ENCODE results near the gene MMP14. TPM values are rescaled to one million over a fixed set of nuclear protein-coding genes. Genes with fewer than 3 reads are reported as not detected.
A peak's percentile ranks its signal among the peaks of the same experiment; 100 is the strongest.

The MMP14 gene
- total and polyA plus RNA-seq, 2 of the 13 experiments (the other 11 are each of a cell fraction or from before 2014, with no cell fraction given) = 5.2 to 9.8 TPM

DNA sequence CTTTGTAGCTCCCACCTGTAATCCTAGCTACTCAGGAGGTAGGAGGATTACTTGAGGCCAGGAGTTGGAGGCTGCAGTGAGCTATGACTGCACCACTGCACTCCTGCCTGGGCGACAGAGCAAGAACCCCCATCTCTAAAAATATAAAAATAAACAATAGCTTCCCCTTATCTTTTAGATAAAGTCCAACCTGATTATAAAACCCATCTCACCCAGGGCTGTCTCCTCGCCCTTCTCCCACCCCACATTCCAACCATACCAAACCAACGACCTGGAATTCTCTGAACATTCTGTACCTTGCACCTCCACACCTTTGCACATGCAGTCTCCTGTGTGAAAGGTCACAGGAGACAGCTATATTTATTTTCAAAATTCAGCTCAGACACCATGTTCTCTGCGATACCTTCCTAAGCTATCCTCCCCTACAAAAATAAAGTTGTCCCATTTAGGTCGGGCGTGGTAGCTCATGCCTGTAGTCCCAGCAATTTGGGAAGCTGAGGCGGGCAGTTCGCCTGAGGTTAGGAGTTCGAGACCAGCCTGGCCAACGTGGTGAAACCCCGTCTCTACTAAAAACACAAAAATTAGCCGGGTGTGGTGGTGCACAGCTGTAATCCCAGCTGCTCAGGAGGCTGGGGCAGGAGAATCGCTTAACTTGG, 28.8 kb upstream of the MMP14 start (continued):
- TF ChIP-seq MTF1 (CRISPR knock-in tag; IDR thresholded peaks at IDR 0.05) (no peak), MED13 (CRISPR knock-in tag; IDR thresholded peaks at IDR 0.05) (no peak), CBFB (CRISPR knock-in tag; IDR thresholded peaks at IDR 0.05) (peak; percentile 12; the same call in 1 of the 2 replicates), HNF4G (IDR thresholded peaks at IDR 0.05; ENCODE audit: borderline replicate concordance, low read depth, low read length) (peak; percentile 93), HNF4G (CRISPR knock-in tag; IDR thresholded peaks at IDR 0.05; ENCODE audit: borderline replicate concordance, low read depth) (no peak; the same call in 1 of the 2 replicates), ERF (CRISPR knock-in tag; IDR thresholded peaks at IDR 0.05) (no peak), ATF7 (IDR thresholded peaks at IDR 0.05) (no peak), ATF7 (CRISPR knock-in tag; IDR thresholded peaks at IDR 0.05) (no peak), SP4 (CRISPR knock-in tag; IDR thresholded peaks at IDR 0.05) (no peak), TBX2 (CRISPR knock-in tag; IDR thresholded peaks at IDR 0.05; ENCODE audit: borderline replicate concordance) (peak; percentile 82), FOXK2 (IDR thresholded peaks at IDR 0.05) (no peak), ZNF331 (CRISPR knock-in tag; IDR thresholded peaks at IDR 0.05) (peak; percentile 54), SALL1 (CRISPR knock-in tag; IDR thresholded peaks at IDR 0.05) (peak; percentile 93), ZNF496 (CRISPR knock-in tag; IDR thresholded peaks at IDR 0.05; ENCODE audit: insufficient replicate concordance) (no peak), GATA4 (IDR thresholded peaks at IDR 0.05; ENCODE audit: borderline replicate concordance, low read depth) (0 out of 2 replicates have a peak, but pooled peaks have one; percentile 62), ZBTB42 (CRISPR knock-in tag; IDR thresholded peaks at IDR 0.05) (no peak), FOXK1 (CRISPR knock-in tag; IDR thresholded peaks at IDR 0.05; ENCODE audit: borderline replicate concordance, low read depth) (no peak), FOXJ3 (CRISPR knock-in tag; IDR thresholded peaks at IDR 0.05; ENCODE audit: borderline replicate concordance) (peak; percentile 11; the same call in 1 of the 2 replicates), GLI4 (CRISPR knock-in tag; IDR thresholded peaks at IDR 0.05; ENCODE audit: borderline replicate concordance) (0 out of 2 replicates have a peak, but pooled peaks have one; percentile 17), ZBTB20 (CRISPR knock-in tag; IDR thresholded peaks at IDR 0.05; ENCODE audit: borderline replicate concordance, low read depth) (no peak), SIX4 (CRISPR knock-in tag; IDR thresholded peaks at IDR 0.05) (no peak), DPF2 (CRISPR knock-in tag; IDR thresholded peaks at IDR 0.05; ENCODE audit: borderline replicate concordance, low read depth) (0 out of 2 replicates have a peak, but pooled peaks have one; percentile 40), ZNF768 (CRISPR knock-in tag; IDR thresholded peaks at IDR 0.05) (0 out of 2 replicates have a peak, but pooled peaks have one; percentile 25)
- TF ChIP-seq, protein P1, sequence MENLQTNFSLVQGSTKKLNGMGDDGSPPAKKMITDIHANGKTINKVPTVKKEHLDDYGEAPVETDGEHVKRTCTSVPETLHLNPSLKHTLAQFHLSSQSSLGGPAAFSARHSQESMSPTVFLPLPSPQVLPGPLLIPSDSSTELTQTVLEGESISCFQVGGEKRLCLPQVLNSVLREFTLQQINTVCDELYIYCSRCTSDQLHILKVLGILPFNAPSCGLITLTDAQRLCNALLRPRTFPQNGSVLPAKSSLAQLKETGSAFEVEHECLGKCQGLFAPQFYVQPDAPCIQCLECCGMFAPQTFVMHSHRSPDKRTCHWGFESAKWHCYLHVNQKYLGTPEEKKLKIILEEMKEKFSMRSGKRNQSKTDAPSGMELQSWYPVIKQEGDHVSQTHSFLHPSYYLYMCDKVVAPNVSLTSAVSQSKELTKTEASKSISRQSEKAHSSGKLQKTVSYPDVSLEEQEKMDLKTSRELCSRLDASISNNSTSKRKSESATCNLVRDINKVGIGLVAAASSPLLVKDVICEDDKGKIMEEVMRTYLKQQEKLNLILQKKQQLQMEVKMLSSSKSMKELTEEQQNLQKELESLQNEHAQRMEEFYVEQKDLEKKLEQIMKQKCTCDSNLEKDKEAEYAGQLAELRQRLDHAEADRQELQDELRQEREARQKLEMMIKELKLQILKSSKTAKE (CRISPR knock-in tag; IDR thresholded peaks at IDR 0.05; ENCODE audit: borderline replicate concordance) = peak; percentile 57; the same call in 1 of the 2 replicates
- TF ChIP-seq, protein P2, sequence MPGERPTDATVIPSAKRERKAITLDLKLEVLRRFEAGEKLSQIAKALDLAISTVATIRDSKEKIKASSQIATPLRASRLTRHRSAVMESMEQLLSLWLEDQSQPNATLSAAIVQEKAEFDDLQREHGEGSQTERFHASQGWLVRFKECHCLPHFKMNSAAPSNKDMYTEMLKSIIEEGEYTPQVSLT (CRISPR knock-in tag; IDR thresholded peaks at IDR 0.05; ENCODE audit: borderline replicate concordance, low read depth) = no peak
- TF ChIP-seq, protein P3, sequence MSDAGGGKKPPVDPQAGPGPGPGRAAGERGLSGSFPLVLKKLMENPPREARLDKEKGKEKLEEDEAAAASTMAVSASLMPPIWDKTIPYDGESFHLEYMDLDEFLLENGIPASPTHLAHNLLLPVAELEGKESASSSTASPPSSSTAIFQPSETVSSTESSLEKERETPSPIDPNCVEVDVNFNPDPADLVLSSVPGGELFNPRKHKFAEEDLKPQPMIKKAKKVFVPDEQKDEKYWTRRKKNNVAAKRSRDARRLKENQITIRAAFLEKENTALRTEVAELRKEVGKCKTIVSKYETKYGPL (CRISPR knock-in tag; IDR thresholded peaks at IDR 0.05) = no peak
- TF ChIP-seq, protein P4, sequence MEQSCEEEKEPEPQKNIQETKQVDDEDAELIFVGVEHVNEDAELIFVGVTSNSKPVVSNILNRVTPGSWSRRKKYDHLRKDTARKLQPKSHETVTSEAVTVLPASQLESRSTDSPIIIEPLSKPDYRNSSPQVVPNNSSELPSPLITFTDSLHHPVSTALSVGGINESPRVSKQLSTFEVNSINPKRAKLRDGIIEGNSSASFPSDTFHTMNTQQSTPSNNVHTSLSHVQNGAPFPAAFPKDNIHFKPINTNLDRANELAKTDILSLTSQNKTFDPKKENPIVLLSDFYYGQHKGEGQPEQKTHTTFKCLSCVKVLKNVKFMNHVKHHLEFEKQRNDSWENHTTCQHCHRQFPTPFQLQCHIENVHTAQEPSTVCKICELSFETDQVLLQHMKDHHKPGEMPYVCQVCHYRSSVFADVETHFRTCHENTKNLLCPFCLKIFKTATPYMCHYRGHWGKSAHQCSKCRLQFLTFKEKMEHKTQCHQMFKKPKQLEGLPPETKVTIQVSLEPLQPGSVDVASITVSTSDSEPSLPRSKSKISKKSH (CRISPR knock-in tag; IDR thresholded peaks at IDR 0.05; ENCODE audit: borderline replicate concordance) = no peak
